Testis (tissue), 3 donors: ENCODE results near the gene MED25. TPM values are rescaled to one million over a fixed set of nuclear protein-coding genes. Genes with fewer than 3 reads are reported as not detected.
A peak's percentile ranks its signal among the peaks of the same experiment; 100 is the strongest.

Experiments used
- DNase-seq: peaks from one replicate; pipeline ENCODE4 v3.0.0-alpha.2; 2019
- H3K27ac ChIP-seq, 2 donors: fragments of 200-600 bp; sonication (generic); one replicate each; pipeline ENCODE4 v1.5.1; 2019
- H3K27me3 ChIP-seq: fragments of 200-600 bp; sonication (generic); one replicate; pipeline ENCODE4 v1.5.1; 2019
- H3K36me3 ChIP-seq: fragments of 200-600 bp; sonication (generic); one replicate; pipeline ENCODE4 v1.5.1; 2017; ENCODE audit warnings: low read depth; ENCODE audit errors: missing control alignments
- H3K4me1 ChIP-seq: fragments of 200-600 bp; sonication (generic); one replicate; pipeline ENCODE4 v1.5.1; 2019
- H3K4me3 ChIP-seq, 2 donors: fragments of 200-600 bp; sonication (generic); one replicate each; pipeline ENCODE4 v1.5.1; 2017 to 2019
- H3K9me3 ChIP-seq: fragments of 200-600 bp; sonication (generic); one replicate; pipeline ENCODE4 v1.5.1; 2017
- POLR2A ChIP-seq: fragments of 450-650 bp; IDR thresholded peaks from one replicate; pipeline ENCODE4 v1.6.1; 2017; ENCODE audit warnings: antibody characterized with exemption, mild to moderate bottlenecking, moderate library complexity
- WGBS, 2 donors: methylation state at CpG; one replicate each; pipeline ENCODE4 v1.1.5; 2018; 5-methylcytosine and 5-hydroxymethylcytosine counted together
- intact Hi-C: fragments of 100-400 bp; cut with DNase I; formaldehyde crosslinking; loops from one replicate; pipeline ENCODE4 v1.15.1; 2023; ENCODE audit warnings: low total_unique reads
- polyA plus RNA-seq: library from polyadenylated mRNA; stranded (reverse); fragments of 350-450 nt; fragmentation: Illumina TruSeq; extraction: RNeasy Lipid Tissue Mini Kit (QIAGEN cat#74804); gene quantifications from one replicate; pipeline ENCODE4 v1.2.3, GENCODE V29; 2014; ENCODE audit warnings: low read depth, low replicate concordance; ENCODE audit not compliant: insufficient read depth
- total RNA-seq, 2 donors: library from RNA; depleted of rRNA; stranded (reverse); fragments of >200 nt; gene quantifications; one replicate each; pipeline ENCODE4 v1.2.3, GENCODE V29; 2016
- TF ChIP-seq, protein P1 (sequence below), 3 experiments: fragments of 450-650 bp in 2 of 3; fragments of 200-600 bp in 1 of 3; sonication (generic) in 1 of 3; IDR thresholded peaks; one replicate each; pipeline ENCODE4 v1.5.1; 2016 to 2019; ENCODE audit warnings: antibody characterized with exemption in 3 of 3, mild to moderate bottlenecking in 2 of 3, moderate library complexity in 1 of 3

Gene MED25
- total and polyA plus RNA-seq, 3 donors from 2014 or later = 156 to 246 (median 244) TPM

DNA sequence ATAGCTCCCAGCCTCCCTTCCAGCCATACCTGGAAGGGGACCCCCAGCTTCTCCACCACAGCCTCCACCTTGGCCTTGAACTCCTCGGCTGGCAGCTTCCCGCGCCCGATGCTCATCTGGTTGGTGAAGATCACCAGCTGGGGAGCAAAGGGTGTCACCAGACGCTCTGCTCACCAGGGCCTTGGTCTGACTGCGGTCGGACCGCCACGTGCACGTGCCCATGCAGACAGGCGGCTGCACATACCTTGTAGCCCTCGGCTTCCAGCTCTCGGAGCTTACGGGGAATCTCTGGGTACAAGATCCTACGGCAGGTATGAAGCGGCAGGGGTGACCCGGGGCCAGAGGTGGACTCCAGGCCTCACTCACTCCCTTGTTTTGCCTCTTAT is 45.8 kb downstream of the MED25 start:
- H3K27ac ChIP-seq = peak overlapping the region in 1 of 2 donors; percentile 94
- intact Hi-C loops = no loop called here
- no peak for TF ChIP-seq POLR2A
- TF ChIP-seq, protein P1, sequence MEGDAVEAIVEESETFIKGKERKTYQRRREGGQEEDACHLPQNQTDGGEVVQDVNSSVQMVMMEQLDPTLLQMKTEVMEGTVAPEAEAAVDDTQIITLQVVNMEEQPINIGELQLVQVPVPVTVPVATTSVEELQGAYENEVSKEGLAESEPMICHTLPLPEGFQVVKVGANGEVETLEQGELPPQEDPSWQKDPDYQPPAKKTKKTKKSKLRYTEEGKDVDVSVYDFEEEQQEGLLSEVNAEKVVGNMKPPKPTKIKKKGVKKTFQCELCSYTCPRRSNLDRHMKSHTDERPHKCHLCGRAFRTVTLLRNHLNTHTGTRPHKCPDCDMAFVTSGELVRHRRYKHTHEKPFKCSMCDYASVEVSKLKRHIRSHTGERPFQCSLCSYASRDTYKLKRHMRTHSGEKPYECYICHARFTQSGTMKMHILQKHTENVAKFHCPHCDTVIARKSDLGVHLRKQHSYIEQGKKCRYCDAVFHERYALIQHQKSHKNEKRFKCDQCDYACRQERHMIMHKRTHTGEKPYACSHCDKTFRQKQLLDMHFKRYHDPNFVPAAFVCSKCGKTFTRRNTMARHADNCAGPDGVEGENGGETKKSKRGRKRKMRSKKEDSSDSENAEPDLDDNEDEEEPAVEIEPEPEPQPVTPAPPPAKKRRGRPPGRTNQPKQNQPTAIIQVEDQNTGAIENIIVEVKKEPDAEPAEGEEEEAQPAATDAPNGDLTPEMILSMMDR (IDR thresholded peaks at IDR 0.05) = no peak
- no peaks in the 10 kb centered on the region for H3K9me3 ChIP-seq
- no peak overlapping the region for H3K4me3 ChIP-seq
- no peaks in the 10 kb centered on the region for H3K36me3 ChIP-seq
- H3K4me1 ChIP-seq = peaks cover 73% of the 10 kb centered on the region
- WGBS, 2 donors = 82 to 86% methylated on average over 7 to 17 of the region's 17 CpGs
- H3K27me3 ChIP-seq = no peaks in the 10 kb centered on the region
- no peak for DNase-seq

DNA sequence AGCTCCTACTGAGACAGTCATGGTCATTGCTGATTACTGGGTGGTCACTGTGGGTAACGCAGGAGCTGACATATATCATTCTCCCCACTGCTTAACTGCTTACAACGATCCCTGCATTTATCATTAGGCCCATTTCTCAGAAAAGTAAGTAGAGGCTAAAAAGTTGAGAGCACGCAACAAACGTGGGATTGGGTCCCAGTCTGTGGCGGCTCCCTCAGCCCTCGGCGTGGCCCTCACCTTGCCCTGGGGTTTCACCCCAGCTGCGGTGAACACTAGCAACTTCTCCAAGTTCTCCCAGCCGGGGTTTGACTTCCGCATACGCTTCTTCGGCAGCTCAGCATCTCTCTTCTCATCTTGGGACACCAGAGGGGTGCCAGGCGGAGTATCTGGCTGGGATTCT is 46.8 kb downstream of the MED25 start:
- DNase-seq = no peak
- 46 to 64% methylated on average over 6 to 13 of the region's 13 CpGs for WGBS, 2 donors
- H3K9me3 ChIP-seq = no peaks in the 10 kb centered on the region
- no peaks in the 10 kb centered on the region for H3K36me3 ChIP-seq
- no peaks in the 10 kb centered on the region for H3K27me3 ChIP-seq
- H3K4me1 ChIP-seq = peaks cover 67% of the 10 kb centered on the region
- intact Hi-C loops = no loop called here
- no peak overlapping the region for H3K4me3 ChIP-seq
- H3K27ac ChIP-seq = peak overlapping the region; percentile 9 to 96
- TF ChIP-seq POLR2A = no peak
- TF ChIP-seq, protein P1 (IDR thresholded peaks at IDR 0.05) = peak in 1 of 3 experiments; percentile 0

DNA sequence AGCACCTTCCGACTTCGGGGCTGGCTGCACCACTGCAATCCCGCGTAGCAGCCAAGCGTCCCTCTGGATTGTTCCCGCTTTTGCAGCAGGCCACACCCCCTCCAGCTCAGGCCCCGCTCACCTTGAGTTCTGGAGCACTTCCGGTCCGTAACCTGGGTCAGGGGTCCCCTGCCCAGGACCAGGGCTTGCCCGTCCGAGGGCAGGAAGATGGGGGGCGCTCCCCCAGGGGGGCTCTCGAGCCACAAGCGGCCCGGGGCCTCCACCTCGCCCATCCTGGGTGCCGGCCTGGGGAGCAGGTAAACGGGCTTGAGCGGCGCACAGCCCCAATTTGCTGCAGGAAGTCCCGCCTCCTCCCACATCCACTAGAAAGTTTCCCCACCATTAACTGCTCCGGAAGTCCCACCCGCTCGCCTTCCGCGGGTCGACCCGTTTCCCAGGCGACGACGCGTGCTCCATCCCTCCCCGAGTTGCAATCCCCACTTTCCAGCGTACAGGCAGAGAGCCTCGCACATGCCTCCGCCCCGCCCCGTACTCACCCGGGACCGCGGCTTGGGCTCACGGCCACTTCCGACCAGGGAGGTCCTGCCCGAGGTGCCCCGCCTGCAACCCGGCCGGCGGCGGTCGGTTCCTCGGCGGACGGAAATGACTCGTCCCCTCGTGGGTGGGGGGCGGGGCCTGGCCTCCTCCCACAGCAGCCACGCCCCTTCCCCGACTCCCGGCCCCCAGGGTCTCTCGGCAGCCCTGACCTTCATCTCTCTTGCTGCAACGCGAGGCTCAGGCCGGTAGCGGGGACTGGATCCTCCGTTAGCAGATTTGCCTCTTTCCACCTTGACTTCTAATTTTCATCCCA is 49.1 kb downstream of the MED25 start, which contains the start of gene PNKP:
PNKP (minus strand) TSS at position 644 of the 850 bp plus-strand sequence; CDS start at position 272, 372 bp downstream.
- DNase-seq = peak; percentile 96
- Histone ChIP-seq H3K9me3 (no peaks in the 10 kb centered on the region), H3K27me3 (no peaks in the 10 kb centered on the region), H3K4me3 (peak within 1 kb of the TSS; percentile 75 to 90), H3K4me1 (peaks cover 52% of the 10 kb centered on the region), H3K36me3 (no peaks in the 10 kb centered on the region), H3K27ac (peak within 1 kb of the TSS; percentile 84 to 96)
- 0 to 2% methylated on average over 11 to 58 of the region's 65 CpGs for WGBS, 2 donors
- TF ChIP-seq POLR2A = no peak
- TF ChIP-seq, protein P1 (IDR thresholded peaks at IDR 0.05) = peak in 1 of 3 experiments; percentile 1
- intact Hi-C loops = no loop called here

DNA sequence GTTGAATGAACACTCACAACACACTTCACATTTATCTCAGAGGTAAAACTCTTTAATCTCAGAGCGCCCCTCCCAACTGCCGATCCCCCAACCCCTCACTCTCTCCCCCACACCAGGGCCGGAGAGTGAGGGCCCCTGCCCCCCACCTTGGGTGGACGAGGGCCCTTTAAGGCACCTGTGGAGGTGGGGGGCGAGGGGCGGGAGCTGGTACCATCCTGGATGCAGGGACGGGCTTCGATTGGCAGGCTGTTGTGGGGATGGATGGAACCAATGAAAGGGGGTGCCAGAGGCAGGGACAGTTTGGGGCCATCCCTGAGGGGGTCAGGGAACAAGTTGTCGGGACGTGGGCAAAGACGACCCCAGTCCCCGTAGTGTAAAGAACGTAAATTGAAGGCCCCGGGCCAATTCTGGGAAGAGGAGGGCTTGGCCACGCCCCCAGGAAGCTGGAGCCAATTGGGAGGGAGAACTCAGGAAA is 51.0 kb downstream of the MED25 start:
- Histone ChIP-seq H3K27me3 (no peaks in the 10 kb centered on the region), H3K4me1 (peaks cover 42% of the 10 kb centered on the region), H3K36me3 (no peaks in the 10 kb centered on the region), H3K27ac (peak overlapping the region; percentile 84 to 96), H3K9me3 (no peaks in the 10 kb centered on the region), H3K4me3 (peak overlapping the region; percentile 56 to 63)
- DNase-seq = no peak
- intact Hi-C loops = no loop called here
- TF ChIP-seq, protein P1 (IDR thresholded peaks at IDR 0.05) = no peak
- TF ChIP-seq POLR2A = no peak
- WGBS, 2 donors = 1% methylated on average over 14 to 15 of the region's 15 CpGs
